Stimulated activated CD4-positive, alpha-beta T cell treated with anti-CD3 and anti-CD28 coated beads, Interleukin-15, amount 100 ng/mL, for 48 hours (primary cell): ENCODE measurements around the gene TRABD2B.

Source experiments
- DNase-seq, 2 donors: peaks; one replicate each; pipeline ENCODE4 v3.0.0-alpha.2; 2020; ENCODE audit warnings: low read depth in 2 of 2

The TRABD2B gene

GRCh38 chr1:47911892-47912291 lies 85.3 kb downstream of the TRABD2B start:
- no peak for DNase-seq

- no peak for DNase-seq
These were observed 85.8 kb downstream of the TRABD2B start for GRCh38 chr1:47911424-47911823.

DNA sequence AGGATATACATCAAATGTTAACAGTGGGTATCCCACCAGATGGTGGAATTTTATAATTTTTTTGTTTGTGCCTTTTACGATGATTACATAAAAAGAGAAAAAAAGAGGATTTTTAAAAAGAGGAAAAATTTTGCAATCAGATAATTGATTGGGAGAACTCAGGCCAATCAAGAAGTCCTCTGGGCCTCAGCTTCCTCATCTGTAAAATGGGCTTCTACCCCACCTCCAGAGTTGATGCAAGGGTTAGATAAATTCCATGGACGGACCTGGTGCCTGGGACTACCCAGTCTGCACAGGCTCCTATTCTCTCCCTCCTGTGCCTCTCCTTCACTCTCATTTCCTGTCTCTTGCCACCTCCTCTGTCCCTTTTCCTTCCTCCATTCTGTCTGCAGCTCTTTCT lies 88.9 kb downstream of the TRABD2B start:
- DNase-seq = no peak

GRCh38 chr1:47907177-47907528 lies 90.0 kb downstream of the TRABD2B start:
- DNase-seq = no peak

DNA sequence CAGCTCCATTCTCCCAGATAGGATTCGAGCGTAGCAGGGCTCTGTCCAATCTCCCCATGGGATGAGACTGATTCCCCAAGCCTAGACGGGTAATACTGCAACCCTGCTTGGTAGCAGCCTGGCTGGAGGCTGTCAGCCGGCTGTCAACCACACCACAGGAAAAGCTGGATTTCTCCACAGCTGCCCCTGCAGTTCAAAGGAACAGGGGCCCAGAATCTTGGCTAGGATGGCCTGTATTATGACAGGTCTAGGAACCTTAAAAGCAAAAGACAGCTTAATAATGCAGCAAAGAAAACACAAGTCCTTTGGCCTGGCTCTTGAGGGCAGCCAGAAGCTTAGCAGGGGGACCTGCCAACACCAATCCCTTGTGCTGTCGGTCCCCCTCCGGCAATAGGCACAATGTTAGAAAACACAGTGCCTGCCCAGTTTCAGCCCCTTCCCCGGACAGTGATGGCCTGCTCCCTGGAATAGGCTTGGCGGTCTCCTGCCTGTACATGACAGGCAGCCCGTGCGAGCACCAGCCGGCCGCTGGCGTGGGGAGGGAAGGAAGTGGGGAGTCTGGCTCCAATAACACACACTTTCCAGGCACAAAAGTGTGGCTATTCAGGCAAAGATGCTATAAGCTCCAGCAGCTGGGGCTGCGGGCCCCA lies 90.5 kb downstream of the TRABD2B start:
- no peak for DNase-seq

DNA sequence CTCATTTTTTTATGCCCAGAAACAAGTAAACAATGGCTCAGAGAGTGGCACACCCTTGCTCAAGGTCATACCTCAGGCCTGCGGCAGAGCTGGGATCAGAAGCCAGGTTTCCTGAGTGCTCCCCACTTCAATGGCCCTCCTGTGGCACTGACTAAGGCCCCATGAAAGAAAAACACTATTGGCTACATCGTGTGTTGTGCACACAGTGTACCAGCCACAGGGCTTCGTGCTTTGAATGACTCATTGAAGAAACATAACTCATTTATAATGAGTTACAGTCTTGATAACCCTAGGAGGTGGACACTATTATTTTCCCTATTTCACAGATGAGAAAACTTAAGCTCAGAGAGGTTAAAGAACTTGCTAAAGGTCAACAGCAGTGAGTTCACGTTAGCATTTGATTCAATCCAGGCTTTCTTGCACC lies 91.2 kb downstream of the TRABD2B start:
- no peak for DNase-seq

GRCh38 chr1:47903723-47904122 lies 93.5 kb downstream of the TRABD2B start:
- no peak for DNase-seq

GRCh38 chr1:47901001-47901575 lies 96.1 kb downstream of the TRABD2B start:
- DNase-seq = no peak

GRCh38 chr1:47898133-47898845 lies 98.9 kb downstream of the TRABD2B start:
- DNase-seq = no peak

GRCh38 chr1:47895279-47896125 lies 101.7 kb downstream of the TRABD2B start:
- no peak for DNase-seq

- DNase-seq = no peak
These were observed 102.5 kb downstream of the TRABD2B start for GRCh38 chr1:47894410-47895278.

GRCh38 chr1:47893412-47893811 lies 103.8 kb downstream of the TRABD2B start:
- DNase-seq = no peak

GRCh38 chr1:47890779-47891178 lies 106.4 kb downstream of the TRABD2B start:
- no peak for DNase-seq

GRCh38 chr1:47888294-47888629 lies 108.9 kb downstream of the TRABD2B start:
- DNase-seq = no peak

DNA sequence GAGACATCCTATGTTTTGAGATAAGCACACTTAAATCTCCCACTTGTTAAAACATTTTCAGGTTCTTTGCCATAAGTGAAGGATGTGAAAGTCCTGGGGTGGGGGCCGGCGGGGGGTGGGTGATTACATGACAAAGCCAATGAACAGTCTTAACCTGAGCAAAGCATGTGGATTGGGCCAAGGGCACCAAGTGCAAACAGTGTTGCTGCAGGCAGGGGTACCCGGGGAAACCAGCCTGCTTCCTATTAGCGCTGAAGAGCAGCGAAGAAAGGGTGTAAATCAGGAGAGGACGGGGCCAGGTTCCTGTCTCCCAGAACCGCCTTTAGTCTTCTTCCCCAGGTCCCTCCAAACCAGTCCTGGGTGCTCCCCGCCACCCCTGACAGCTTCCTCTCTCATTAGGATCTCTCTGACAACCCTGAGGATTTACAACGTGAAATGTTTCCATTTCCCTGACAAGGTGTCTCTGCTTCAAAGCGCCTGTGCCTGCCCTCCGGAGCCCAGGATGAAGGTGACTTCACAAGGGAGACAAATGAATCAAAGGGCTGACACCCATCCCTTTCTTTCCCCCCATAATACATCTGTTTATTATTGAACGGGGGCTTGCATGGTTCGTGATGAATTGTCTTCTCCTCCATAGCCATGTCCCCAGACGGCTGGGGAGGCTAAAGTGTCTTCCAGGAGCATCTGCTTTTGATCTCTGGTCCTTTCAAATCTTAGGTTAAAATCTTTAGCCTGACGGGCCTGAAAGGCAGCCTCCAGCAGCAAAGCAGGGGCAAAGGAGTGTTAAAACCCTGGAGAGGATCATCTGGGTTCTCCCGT lies 109.5 kb downstream of the TRABD2B start:
- DNase-seq = no peak

- no peak for DNase-seq
These were observed 110.1 kb downstream of the TRABD2B start for GRCh38 chr1:47887060-47887459.

GRCh38 chr1:47886141-47886540 lies 111.0 kb downstream of the TRABD2B start:
- DNase-seq = no peak

DNA sequence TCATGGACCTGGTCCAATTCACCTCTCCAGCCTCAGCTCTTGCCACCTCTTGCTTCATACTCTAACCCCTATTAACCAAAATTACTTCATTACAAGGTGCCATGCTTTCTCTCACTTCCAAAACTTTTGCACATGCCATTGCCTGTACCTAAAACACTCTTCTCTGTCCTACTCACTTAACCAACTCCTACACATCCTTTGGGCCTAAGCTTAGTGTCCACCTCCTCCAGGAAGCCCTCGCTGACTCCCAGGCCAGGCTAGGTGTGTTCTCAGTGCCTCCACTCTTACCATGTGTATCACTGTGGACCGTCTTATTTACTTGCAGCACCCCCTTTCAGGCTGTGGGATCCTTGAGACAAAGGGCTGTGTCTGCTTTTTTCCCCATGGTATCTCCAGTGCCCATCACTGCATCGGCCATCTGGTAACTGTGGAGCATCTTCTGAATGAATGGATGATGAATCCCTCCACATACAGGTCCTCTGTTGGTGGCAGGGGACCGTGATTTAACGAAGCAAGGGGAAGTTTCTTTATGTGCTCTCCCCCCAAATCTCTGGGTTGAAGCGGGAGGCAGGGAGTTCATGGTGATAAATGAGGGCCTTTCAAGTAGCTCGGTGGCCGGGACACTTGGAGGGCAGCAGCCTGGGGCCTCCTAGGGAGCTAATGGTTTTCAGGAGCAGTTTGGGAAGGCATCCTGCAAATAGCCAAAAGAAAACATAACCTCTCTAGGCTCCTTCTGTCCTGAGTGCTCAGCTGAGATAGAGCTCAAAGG lies 111.9 kb downstream of the TRABD2B start:
- DNase-seq = no peak

GRCh38 chr1:47883963-47884362 lies 113.2 kb downstream of the TRABD2B start:
- no peak for DNase-seq
